Activated effector memory CD4-positive, alpha-beta T cell treated with anti-CD3 and anti-CD28 coated beads, Interleukin-2, amount 50 U/mL, for 16 hours (primary cell): ENCODE results near the gene ZBTB7B.
A peak's percentile ranks its signal among the peaks of the same experiment; 100 is the strongest.
"Not testable (repeated sequence)": the region's sequence is repeated elsewhere in the genome, so short reads cannot be mapped to it uniquely, and the experiment has no call there.

ENCODE experiments used
- DNase-seq: peaks from one replicate; pipeline ENCODE4 v3.0.0-alpha.2; 2020

The ZBTB7B gene

DNA sequence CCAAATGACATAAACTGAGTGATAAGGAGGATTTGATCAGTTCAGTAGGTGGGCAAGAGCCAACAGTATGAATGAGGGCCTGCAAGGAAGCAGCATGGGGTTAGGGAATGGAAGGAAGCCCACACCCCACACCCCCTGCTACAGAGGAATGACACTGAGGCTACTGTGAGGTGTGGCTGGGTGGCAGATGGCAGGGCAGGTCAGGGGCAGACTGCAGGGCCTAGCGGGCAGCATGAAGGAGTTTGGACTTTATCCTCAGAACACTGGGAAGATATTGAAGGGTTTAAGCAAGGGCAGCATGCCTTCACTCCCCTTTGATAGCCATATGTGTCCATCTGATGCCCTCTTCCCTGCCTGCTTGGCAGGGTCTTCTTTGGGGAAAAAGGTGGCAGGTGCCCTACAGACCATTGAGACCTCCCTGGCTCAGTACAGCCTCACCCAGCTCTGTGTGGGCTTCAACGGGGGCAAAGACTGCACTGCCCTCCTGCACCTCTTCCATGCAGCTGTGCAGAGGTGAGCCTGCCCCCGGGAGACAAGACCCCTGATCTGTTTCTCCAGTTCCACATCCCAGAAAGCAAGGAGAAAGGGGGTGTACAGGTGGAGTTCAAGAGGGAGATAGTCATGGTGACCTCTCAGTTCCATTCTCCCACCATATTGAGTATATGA lies 13.3 kb upstream of the ZBTB7B start:
- DNase-seq: no peak

DNA sequence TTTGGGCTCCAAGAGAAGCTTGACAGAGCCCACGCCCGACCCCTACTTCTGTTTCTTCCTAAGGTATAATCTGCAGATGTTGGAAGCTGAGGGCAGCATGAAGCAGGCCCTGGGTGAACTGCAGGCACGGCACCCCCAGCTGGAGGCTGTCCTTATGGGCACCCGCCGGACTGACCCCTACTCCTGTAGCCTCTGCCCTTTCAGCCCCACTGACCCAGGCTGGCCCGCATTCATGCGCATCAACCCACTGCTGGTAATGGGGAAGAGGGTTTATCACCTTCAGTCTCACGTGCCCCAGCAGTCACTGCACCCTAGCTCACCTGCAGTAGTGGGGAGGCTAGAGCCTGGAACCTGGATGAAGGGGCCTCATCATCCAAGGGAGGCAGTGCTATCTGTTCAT lies 12.3 kb upstream of the ZBTB7B start:
- DNase-seq: no peak

DNA sequence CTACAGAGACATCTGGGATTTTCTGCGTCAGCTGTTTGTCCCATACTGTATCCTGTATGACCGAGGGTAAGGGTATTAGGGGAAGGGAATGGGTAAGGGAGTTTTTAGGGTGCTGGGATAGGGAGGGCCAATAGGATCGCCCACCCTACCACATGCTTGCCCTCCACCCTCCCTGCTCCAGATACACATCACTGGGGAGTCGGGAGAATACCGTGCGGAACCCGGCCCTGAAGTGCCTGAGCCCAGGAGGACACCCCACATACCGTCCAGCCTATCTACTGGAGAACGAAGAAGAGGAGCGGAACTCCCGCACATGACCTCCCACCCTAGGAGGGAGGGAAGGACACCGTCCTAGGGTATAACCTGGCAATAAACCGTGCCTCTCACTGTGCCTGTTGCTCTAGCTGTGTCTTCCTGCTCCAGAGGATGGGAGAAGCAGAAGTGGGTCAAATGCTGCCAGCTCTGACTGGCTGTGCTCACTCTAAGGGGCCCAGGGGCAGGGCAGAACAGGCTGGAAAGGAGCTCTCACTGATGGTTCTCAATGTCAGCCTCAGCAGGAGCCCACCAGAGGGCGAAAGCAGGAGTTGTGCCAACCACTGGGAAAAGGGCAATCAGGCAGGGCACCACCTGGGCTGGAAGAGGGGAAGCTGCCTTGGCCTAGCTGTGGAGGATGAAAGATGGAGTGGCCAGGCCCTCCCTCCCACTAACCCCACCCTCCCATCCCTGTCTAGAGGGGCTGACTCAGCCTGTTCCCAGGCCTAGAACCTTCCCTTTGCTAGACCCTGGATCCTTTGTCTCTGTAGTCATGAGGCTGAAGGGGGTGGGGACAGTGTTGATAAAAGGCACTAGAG lies 9.7 kb upstream of the ZBTB7B start:
- no peak for DNase-seq

DNA sequence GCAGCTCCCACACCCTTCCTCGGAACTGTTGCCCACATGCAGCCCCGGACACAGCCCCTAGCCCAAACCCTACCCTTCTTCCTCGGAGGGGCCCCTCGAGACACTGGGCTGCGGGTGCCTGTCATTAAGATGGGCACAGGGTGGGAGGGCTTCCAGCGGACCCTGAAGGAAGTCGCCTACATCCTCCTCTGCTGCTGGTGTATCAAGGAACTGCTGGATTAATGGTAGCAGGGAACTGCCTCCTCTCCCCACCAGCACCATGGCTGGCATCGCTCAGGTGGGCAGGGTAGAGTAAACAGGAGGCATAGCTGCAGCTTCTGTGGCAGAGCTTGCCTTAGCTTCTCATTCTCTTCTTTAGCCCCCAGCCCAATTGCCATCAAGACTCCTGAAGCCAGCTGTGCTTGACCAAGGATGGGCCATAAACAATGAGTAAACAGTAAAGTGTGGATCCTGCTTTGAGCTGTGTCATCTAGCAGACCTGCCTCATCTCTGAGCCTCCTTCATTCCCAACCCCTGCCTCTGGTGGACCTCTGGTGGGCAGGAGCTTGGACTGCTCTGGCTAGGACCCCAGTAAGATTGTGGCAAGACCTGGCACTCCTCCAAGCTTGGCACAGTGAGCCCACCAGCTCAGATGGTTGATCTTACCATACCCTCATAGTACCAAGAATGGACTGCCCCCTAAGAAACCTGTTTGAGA lies 8.9 kb upstream of the ZBTB7B start, which contains the start of gene LENEP:
LENEP (plus strand) TSS at position 15 of the 697 bp plus-strand sequence; CDS start at position 37, 22 bp downstream.
- no peak for DNase-seq

DNA sequence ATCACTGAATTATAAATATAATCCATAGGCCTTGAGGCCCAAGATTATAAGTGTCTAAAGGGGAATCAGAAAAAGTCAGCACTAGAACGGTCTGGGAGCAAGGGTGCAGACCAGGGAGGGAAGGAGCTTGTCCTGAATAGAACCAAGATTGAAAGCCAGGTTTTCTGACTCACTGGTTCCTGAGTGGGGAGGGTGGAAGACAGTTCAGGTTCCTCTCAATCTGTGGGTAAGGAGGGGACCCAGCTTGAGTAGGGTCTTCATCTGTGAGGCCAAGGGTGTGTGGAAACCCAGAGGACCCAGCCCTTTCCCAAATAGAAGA lies 8.4 kb upstream of the ZBTB7B start:
- DNase-seq: no peak

DNA sequence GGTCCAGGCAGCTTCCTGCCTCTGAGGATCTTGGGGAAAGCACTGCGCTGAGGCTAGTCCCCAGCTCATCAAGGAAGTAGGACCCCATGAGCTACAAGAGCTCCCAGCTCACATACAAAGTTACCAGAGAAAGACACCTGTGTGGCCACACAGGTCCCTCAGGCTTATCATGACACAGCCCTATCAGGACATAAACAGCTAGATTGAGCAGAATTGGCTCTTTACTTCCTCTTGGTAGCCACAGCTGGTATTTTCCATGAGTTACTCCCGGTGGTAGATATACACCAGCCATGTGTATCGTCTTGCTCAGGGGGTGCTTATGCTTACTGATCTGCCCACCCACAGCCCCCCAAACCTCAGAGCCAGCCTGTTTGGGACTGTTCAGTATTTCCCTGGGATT lies 8.0 kb upstream of the ZBTB7B start:
- no peak for DNase-seq

DNA sequence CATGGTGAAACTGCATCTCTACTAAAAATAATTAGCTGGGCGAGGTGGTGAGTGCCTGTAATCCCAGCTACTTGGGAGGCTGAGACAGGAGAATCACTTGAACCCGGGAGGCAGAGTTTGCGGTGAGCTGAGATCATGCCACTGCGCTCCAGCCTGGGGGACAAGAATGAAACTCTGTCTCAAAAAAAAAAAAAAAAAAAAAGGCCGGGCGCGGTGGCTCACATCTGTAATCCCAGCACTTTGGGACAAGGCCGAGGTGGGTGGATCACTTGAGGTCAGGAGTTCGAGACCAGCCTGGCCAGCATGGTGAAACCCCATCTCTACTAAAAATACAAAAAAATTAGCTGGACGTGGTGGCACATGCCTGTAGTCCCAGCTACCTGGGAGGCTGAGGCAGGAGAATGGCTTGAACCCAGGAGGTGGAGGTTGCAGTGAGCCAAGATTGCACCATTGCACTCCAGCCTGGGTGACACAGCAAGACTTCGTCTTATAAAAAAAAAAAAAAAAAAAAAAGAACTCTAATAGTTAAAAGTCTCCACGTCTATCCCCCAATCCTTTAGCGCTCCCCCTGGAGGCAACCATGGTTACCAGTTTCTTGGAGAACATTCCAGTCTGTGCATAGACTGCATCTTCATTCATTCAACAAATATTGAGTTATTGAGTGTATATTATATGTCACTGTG lies 7.2 kb upstream of the ZBTB7B start:
- not testable (repeated sequence) for DNase-seq

DNA sequence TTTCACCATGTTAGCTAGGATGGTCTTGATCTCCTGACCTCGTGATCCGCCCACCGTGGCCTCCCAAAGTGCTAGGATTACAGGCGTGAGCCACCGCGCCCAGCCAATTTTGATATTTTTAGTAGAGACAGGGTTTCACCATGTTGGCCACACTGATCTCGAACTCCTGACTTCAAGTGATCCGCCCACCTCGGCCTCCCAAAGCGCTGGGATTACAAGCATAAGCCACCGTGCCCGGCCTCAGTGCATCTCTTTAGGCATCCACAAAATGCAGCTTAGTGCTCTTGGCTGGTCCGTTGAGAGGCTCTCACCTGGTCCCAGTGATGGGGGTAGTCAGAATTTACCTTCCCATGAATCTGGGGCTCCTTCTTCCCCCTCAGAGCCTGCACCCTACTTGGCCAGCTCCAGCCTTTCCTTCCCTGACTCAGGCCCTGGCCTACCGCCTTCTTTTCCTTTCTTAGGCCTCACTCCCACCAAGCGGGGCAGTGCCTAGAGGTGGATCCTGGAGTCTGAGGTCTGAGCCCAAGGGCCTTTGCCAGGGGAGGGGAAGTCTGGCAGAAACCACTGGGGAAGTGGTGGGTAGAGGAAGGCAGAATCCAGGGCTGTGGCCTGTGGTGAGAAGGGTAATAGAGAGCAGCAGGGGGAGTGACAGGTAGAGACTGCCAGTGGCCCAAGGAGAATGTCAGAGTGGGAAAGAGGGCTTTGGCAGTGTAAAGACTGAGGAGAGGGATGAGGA lies 5.5 kb upstream of the ZBTB7B start:
- DNase-seq: no peak

DNA sequence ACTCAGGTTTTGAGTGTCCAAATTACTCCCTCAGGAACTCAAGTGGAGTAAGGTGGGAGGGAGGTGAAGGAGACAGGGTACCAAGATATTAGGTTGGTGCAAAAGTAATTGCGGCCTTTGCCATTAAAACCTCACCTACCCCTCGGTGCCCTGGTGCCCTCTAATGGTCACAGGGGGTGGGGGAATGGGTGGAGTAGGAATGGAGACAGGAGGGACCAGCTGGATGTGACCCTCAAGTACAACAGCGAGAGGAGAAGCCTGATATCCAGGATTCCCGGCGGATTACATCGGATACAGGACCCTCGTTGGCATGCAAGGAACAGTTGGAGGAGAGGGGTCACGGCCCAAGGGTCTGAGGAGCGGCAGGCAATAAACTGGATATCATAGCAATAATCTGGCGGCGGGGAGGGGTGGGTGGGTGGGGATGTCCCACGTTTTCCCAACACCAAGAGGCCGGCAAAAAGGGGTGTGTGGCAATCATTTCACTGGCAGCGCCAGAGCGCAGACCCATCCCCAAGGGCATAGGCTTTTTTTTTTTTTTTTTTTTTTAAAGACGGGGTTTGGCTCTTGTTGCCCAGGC lies 4.3 kb upstream of the ZBTB7B start:
- DNase-seq: no peak

DNA sequence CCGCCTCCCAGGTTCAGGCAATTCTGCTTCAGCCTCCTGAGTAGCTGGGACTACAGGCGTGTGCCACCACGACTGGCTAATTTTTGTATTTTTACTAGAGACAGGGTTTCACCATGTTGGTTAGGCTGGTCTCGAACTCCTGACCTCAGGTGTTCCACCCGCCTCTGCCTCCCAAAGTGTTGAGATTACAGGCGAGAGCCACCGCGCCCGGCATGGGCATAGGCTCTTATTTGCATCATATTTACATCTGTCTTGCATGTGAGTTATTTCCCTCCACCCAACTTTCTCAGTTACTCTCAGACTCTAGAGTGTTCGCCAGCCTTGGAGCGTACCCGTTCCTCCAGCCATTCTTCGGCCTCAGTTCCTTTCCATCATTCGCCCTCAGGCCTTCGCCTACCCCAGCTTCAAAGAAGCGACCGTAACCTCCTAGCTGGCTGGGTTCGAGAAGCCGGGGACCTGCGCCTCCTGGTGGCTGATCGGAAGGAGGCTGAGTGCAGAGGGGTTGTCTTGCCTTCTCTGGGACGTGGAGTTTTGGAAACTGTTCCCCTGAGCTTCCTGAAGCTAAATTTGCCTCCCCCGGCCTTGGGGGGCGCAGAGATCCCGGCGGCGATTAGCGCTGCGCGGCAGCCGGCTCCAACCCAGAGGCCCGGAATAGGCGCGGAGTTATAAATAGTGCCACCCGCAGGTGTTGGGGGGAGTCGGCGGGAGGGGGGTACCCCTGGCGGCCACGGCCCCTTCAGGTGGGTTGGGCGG lies 3.6 kb upstream of the ZBTB7B start:
- DNase-seq: peak; percentile 90

DNA sequence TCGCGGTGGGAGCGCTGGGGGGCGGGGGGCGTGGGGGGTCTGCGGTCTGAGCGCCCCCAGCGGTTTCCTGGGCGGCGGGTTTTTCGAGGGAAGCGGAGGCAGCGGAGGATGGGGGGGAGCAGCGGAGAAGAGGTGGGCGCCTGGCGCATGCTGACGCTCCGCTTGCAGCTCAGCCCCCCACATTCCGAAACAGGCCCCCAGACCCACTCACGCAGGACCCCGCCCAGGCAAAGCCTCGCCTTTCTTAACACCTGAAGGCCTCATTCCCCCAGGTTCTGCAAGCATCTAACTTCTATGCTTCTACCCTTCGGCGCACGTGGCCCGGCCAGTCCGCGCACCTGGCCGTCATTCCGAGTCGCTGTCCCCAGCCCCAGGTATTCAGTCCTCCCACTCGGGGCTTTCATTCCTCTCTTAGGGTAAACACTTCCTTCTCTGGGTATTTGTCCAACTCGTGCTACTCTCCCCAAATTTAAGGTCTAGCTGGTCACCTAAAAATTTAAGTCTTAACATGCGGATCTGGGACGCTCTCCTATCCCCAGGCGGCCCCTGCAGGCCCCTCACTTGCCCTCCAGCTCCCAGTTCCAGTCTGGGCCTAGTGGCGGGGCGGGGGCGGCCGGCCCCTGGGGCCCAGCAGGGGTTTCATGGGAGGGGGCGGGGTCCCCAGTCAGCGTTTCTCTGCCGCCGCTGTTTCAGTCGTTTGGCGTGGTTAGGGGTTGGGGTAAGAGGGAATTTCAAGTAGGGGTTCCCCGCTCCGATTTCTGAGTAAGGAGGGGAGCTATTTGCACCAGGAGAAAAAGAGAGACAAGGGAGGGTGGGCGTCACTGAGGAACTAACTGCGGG lies 2.8 kb upstream of the ZBTB7B start:
- DNase-seq: peak; percentile 85

DNA sequence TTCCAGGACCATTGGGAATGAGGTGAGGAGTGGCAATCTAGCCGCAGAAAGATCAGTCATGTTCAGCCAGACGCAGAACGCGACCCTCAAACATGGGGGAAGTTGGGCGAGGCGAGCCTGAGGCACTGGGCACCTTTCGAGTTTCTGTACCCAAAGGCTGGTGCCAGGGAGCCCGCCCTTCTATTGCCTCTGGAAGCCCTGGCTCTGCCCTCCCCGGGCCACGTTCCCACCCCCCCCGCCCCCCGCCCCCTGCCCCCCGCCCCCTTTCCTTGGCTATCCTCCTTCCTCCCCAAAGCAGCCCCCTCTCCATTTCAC lies 2.2 kb upstream of the ZBTB7B start:
- DNase-seq: peak; percentile 74

DNA sequence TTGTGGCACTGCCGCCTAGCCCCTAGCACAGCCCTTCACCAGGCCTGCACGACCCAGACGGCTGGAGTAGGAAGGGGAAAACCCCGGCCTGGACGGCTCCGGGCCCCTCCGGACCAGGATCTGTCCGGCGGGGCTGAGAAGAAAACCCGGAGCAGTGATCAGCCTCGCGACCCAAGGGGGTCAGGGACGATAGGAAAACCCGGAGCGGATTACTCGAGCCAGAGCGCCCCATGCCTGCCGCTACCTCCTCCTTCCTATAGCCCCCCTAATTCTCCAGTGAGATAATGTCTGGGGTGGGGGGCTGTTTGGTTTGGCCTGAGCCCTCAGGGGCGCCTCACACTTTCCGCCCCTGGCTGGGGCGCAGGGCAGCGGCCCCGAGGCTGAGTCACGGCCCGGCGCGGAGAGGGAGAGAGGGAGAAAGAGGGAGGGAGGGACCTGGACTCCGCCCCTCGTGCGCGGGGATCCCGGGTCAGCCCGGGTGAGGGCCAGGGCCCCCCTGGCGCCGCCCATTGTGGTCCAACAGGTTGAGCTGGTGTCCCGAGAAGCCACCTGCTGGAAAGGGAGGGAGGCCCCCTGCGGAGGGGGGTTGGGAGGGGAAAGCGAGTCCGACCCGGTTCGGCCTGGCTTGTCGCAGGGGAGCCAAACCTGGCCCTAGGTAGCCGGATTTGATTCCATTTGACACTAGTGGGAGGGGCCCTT lies 1.7 kb upstream of the ZBTB7B start:
- peak; percentile 94 for DNase-seq

DNA sequence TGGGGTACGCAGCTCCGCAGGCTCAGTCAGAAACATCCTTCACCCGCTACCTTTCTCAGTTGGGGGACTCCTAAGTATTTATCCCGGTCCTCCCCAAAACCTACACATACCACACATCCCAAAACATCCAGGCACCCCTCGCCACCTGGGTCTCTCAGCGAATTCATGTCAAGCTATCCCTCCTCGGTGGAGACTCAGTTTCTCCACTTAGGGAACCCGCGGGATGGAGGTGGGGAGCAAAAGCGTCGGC lies 1.3 kb upstream of the ZBTB7B start:
- no peak for DNase-seq

DNA sequence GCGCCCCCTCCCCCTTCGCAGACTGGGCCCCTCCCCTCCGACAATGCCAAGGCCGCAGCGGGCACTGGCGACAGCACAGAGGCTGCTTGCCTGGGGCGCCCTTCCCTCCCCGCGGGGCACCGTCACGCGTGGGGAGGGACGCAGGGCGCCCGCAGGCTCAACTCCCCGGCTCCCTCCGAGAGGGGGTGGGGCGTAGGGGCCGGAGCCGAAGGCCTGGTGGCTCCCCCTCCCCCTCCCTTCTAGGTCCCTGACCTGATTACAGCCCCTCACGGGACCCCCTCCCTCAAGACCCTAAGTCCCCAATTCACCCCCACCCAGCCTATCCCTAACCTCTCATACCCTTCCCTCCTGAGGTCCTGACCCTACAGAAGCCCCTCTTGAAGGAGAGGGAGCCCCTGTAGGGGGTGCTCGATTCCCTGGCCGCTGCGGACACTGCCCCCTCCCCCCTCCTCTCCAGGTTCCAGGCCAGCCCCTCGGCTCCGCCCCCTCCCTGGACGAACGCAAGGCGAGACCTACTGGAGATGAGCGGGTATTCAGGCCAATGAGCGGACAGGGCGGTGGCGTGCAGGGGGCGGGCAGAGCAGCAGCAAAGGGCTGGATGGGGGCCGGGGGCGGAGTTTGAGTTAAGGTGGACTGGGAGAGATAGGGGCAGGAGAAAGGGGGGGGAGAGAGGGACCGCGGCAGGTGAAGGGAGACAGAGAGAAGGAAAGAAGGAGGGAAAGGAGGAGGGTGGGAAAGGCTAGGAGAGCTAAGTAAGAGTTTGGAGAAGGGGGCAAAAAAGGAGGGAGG lies 733 bp upstream of the ZBTB7B start:
- peak; percentile 99 for DNase-seq

DNA sequence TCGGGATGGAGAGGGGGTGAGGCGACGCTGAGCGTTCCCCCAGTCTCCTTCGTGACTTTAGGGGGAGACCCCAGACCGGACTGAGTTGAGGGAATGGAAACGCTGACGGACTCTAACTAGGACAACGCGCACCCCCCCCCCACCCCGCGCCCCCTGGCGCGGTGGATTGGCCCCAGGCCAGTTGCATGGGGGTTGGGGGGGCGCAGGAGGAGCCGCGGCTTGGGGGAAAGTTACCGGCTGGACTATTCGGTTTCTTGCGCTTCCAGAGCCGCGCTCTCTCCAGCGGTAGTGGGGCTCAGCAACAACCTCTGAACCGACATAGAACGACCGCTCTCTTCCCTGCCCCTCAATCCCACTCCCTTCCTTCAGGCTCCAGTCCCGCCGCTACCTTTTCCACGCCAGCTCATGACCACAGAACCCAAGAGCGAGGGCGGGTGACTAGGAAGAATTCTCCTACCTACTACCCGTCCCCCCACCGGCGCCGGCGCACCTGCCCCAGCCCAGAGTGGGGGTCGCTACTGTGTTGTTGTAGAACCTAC lies 694 bp downstream of the ZBTB7B start:
- peak; percentile 78 for DNase-seq

DNA sequence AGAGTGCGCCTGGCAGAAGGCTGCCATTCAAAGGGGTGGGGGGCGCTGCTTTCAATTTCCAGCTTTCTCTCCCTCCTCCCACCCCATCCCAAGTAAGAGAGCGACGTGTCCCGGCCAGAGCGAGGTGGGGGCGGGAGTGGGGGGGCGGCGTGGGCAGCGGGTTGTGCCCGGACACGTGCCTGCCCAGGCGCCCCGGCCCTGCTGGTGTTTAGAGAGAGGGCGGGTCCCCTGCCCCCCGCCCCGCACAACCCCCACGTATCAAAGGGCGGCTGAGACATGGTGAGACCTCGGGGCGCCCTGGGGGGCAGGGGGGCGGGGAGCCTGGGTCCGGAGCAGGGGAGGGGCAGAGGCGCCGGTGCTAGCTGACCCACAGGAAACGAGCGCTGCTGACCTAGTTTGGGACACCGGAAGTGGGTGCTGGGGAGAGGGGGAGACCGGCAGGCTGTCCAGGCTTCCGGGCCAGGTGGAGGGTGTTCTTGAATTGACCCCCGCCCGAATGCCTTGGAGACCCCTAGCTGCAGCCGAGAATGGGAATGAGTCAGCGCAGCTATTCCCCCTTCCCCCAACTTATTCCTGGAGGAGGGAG lies 1.3 kb downstream of the ZBTB7B start:
- DNase-seq: peak; percentile 75

DNA sequence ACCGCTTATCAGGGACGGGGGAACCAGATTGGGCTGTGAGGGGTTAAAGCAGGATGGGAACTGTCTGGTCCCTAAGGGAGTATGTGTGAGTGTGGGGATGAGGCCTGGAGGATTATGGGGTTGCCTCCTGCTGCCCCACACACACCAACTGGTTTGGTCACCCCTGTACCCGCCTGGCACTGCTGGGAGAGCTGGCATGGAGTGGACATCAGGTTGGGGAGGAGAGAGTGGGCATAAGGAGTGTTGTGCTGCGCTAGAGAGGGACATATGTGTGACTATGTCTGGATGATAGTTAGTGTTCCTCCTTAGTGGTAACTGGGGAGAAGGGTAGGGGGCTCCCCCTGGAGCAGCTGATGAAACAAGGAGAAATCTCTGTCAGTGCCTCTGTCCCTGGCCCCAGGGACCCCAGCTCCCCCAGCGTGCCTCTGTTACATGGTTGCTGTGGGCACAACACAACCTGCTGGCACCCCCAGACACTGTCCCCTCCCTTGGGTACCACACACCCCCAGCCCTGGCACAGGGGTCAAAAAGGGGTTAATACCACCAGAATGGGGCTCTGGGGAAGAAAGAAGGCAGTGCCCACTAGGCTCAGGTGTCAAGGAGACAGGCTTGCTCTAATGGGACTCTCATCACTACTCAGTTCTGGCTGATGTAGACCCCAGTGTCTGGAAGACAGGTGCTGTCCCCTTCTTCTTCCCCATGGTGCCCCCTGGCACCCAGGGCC lies 1.9 kb downstream of the ZBTB7B start:
- DNase-seq: no peak
